NCI-H1105 treated with DMSO at 0.1 percent for 48 hours (cell line): ENCODE data around the gene LIN37.

Source experiments
- DNase-seq: peaks from one replicate; lab custom pipeline; 2025; lab: John Stamatoyannopoulos, UW

Gene LIN37

DNA sequence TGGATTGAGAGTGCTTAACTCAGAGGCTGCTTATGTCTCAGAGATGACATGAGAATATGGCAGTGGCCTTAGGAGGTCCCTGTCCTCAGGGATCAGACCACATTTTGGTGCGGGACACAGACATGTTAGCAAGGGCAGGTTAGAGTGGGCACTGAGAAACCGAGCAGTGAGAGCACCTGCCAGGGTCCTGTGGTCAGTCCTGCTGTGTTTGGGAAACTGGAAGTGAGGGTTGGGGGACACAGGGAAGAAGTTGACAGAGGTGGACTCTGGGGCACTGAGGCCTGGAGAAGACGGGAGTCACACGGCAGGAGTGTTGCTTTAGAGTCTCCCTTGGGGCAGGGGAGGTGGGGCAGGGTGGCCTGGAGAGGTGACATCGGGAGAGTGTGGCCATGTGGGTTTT lies 13.5 kb upstream of the LIN37 start:
- DNase-seq: no peak

GRCh38 chr19:35736913-35737886 lies 11.2 kb upstream of the LIN37 start:
- no peak for DNase-seq

- no peak for DNase-seq
These were observed 10.1 kb upstream of the LIN37 start for GRCh38 chr19:35738021-35738886.

- DNase-seq: no peak
These were observed 9.5 kb upstream of the LIN37 start for GRCh38 chr19:35738887-35739229.

GRCh38 chr19:35739275-35740107 lies 8.9 kb upstream of the LIN37 start:
- no peak for DNase-seq

- DNase-seq: no peak
These were observed 8.3 kb upstream of the LIN37 start for GRCh38 chr19:35740108-35740422.

GRCh38 chr19:35740423-35741202 lies 7.8 kb upstream of the LIN37 start:
- peak; percentile 98 for DNase-seq

- no peak for DNase-seq
These were observed 7.2 kb upstream of the LIN37 start for GRCh38 chr19:35741203-35741515.

GRCh38 chr19:35742121-35742724 lies 6.2 kb upstream of the LIN37 start, which contains the start of gene IGFLR1:
Gene IGFLR1, minus strand, starts transcription at chr19:35742452. Its CDS starts 1,272 bp downstream, at chr19:35741180.
- no peak for DNase-seq

- no peak for DNase-seq
These were observed 4.5 kb upstream of the LIN37 start for GRCh38 chr19:35743640-35744429.

DNA sequence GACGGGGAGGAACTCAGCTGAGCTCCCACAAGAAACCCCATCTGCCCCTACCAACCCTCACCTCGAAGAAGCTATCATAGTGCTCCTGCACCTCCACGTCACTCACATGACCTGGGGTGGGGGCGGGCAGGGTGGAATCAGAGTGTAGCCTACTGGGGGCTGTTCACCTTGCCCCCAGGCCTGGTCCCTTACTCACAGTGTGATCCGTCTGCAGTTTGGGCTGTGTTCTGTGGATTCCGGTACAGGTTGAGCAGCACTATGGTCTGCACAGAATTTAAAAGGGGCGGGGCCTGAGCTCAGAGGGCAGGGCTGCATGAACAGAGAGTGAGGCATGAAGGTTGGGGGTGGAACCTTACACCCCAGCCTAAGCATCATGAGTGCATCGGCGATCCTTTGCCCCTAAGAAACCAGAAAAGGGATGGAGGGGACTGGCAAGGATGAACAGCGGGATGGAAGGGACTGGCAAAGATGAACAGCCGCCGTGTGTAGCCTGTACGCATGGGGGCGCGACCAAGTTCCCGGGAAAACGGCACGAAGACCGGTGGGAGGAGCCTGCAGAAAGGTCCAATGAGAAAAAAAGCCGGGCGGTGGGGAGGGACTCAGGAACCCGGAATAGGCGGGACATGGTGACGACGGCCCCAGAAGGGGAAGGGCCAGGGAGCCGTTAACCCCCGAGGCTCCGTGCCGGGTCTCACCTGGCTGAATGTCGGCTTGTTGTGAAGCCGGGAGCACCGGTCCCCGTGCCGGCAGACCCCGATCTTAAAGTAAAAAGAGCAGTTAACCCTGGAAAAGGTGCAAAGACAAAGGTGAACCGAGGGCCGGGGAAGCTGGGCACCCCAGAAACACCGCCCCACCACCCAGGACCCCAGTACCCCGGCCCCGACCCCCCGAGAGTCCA lies 3.7 kb upstream of the LIN37 start:
- peak; percentile 93 for DNase-seq

GRCh38 chr19:35745328-35746086 lies 2.9 kb upstream of the LIN37 start, which contains the start of the genes PSENEN and U2AF1L4:
Gene PSENEN, plus strand, starts transcription at chr19:35745651. Its CDS starts 280 bp downstream, at chr19:35745931.
Gene U2AF1L4, minus strand, starts transcription at chr19:35745418. Its CDS starts 27 bp downstream, at chr19:35745391.
- DNase-seq: peak; percentile 99

DNA sequence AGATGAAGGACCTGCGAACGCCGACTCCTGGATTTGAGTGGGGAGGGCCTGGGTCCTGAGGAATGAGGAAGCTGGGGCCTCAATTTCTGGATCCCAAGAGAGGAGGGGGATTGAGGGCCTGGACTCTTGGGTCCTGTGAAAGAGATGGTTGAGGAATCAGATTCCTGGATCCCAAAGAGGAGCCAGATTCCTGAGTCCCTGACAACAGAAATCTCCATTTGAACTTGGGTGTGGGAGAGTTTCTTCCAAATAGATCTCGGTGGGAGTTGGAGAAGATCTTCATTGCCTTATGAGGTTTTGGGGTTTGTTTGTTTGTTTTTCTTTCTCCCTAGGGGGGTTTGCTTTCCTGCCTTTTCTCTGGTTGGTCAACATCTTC lies 2.3 kb upstream of the LIN37 start:
- DNase-seq: no peak

DNA sequence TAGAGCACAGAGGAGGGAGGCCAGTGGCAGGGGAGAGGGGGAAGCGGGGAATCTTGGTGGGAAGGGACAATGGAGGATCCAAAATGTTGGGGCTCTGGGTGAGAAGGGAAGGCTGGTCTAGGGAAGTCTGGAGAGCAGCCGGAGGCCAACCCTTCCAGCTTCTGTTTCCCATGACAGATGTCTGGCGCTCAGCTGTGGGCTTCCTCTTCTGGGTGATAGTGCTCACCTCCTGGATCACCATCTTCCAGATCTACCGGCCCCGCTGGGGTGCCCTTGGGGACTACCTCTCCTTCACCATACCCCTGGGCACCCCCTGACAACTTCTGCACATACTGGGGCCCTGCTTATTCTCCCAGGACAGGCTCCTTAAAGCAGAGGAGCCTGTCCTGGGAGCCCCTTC lies 1.8 kb upstream of the LIN37 start:
- DNase-seq: no peak

GRCh38 chr19:35750167-35750566 lies 1.8 kb downstream of the LIN37 start:
- DNase-seq: no peak

DNA sequence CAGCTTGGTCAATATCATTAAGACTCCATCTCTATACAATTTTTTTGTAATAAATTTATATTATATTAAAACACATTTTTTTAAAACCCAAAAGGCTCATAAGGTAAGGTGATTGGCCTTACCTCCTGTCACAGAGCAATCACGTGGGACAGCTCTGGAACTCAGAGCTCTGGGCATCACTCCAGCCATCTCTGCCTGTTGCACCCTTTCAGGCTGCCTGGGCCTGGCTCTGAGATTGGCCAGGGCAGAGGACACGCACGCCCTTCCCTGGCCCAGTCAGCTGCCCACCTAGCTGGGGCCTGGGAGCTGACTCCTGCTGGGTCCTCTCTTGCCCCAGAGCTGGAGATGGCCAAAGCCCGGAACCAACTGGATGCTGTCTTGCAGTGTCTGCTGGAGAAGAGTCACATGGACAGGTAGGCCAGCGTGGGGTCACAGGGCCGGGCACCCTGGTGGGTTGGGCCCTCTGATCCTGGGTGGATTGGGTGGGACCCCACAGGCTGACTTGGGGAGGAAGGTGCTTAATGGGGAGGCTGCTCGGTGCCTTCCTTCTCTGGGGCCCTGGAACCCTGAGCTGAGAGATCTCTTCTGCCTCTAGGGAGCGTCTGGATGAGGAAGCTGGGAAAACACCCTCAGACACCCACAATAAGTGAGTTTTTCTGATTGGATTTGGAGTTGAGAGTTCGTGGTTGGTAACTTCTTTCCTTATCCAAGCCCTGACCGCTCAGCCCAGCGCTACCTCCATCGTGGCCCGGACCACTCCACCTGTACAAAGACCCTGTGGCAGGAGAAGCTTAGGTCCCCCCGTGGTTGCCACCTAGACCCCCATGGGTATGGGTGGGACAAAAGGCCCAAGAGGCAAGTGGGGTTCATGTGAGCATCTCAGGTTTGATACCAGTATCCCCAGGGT lies 3.7 kb downstream of the LIN37 start:
- no peak for DNase-seq

GRCh38 chr19:35752746-35753350 lies 4.5 kb downstream of the LIN37 start:
- no peak for DNase-seq
